Vagina (tissue), 2 donors: Measurements from ENCODE around the gene CERCAM.

ENCODE experiments used
- POLR2A ChIP-seq, 2 donors: fragments of 450-650 bp; IDR thresholded peaks; one replicate each; pipeline ENCODE4 v1.6.1; 2017; ENCODE audit warnings: antibody characterized with exemption in 2 of 2, mild to moderate bottlenecking in 2 of 2, moderate library complexity in 2 of 2
- POLR2AphosphoS5 ChIP-seq, 2 donors: sonication (generic); formaldehyde crosslinking; IDR thresholded peaks; one replicate each; pipeline ENCODE4 v1.9.0; 2017; ENCODE audit warnings: antibody characterized with exemption in 2 of 2, mild to moderate bottlenecking in 2 of 2, low read depth in 1 of 2; ENCODE audit not compliant: insufficient read depth in 1 of 2
- TF ChIP-seq, protein P1 (sequence below), 3 experiments: fragments of 450-650 bp in 2 of 3; fragments of 200-600 bp in 1 of 3; sonication (generic) in 1 of 3; IDR thresholded peaks; one replicate each; pipeline ENCODE4 v1.5.1; 2017 to 2019; ENCODE audit warnings: antibody characterized with exemption in 3 of 3, mild to moderate bottlenecking in 2 of 3, moderate library complexity in 2 of 3

- TF ChIP-seq, protein P1, sequence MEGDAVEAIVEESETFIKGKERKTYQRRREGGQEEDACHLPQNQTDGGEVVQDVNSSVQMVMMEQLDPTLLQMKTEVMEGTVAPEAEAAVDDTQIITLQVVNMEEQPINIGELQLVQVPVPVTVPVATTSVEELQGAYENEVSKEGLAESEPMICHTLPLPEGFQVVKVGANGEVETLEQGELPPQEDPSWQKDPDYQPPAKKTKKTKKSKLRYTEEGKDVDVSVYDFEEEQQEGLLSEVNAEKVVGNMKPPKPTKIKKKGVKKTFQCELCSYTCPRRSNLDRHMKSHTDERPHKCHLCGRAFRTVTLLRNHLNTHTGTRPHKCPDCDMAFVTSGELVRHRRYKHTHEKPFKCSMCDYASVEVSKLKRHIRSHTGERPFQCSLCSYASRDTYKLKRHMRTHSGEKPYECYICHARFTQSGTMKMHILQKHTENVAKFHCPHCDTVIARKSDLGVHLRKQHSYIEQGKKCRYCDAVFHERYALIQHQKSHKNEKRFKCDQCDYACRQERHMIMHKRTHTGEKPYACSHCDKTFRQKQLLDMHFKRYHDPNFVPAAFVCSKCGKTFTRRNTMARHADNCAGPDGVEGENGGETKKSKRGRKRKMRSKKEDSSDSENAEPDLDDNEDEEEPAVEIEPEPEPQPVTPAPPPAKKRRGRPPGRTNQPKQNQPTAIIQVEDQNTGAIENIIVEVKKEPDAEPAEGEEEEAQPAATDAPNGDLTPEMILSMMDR (IDR thresholded peaks at IDR 0.05) = no peak
- TF ChIP-seq POLR2A (IDR thresholded peaks at IDR 0.05) (no peak), POLR2AphosphoS5 (IDR thresholded peaks at IDR 0.05; ENCODE audit: insufficient read depth in 1 of 2, low read depth in 1 of 2) (no peak)
These were observed 2.1 kb downstream of the CERCAM start for GRCh38 chr9:128422783-128423150.
